HepG2 (cell line): Measurements from ENCODE around the gene RAPGEFL1.

Source experiments
- MAFK ChIP-seq, 2 experiments: IDR thresholded peaks in 1 of 2; conservative IDR thresholded peaks in 1 of 2; 2 replicates each; pipeline ENCODE4 v1.6.1; 2011; ENCODE audit warnings: improper control_type of control experiment in 2 of 2, low read length in 2 of 2
- NFE2L2 ChIP-seq: fragments of 150-350 bp; IDR thresholded peaks from 2 replicates; pipeline ENCODE4 v1.6.1; 2014; ENCODE audit warnings: low read length
- POLR2AphosphoS2 ChIP-seq: IDR thresholded peaks from 2 replicates; pipeline ENCODE4 v1.6.1; 2011; ENCODE audit warnings: low read depth, low read length, improper control_type of control experiment
- TF ChIP-seq, protein P1 (sequence below): sonication (generic); formaldehyde crosslinking; conservative IDR thresholded peaks from 2 replicates; pipeline ENCODE4 v1.8.1; 2023; ENCODE audit warnings: missing genetic modification reagents
- TF ChIP-seq, protein P2 (sequence below): sonication (generic); formaldehyde crosslinking; IDR thresholded peaks from 2 replicates; pipeline ENCODE4 v1.5.0; 2020; ENCODE audit warnings: mild to moderate bottlenecking, missing genetic modification reagents, moderate library complexity

DNA sequence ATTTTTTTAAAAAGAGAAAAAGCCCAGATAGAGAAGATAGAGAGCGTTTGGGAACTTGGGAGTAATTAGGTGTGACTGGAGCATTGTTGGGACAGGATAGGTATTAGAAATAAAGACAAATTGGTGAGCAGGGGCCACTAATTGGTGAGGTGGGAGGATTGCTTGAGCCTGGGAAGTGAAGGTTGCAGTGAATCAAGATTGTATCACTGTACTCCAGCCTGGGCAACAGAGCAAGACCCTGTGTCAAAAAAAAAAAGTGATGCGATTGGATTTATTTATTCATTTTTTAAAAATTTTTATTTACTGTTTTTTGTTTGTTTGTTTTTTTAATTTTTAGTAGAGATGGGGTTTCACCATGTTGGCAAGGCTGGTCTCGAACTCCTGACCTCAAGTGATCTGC, 31.8 kb upstream of the RAPGEFL1 start:
- TF ChIP-seq, protein P1, sequence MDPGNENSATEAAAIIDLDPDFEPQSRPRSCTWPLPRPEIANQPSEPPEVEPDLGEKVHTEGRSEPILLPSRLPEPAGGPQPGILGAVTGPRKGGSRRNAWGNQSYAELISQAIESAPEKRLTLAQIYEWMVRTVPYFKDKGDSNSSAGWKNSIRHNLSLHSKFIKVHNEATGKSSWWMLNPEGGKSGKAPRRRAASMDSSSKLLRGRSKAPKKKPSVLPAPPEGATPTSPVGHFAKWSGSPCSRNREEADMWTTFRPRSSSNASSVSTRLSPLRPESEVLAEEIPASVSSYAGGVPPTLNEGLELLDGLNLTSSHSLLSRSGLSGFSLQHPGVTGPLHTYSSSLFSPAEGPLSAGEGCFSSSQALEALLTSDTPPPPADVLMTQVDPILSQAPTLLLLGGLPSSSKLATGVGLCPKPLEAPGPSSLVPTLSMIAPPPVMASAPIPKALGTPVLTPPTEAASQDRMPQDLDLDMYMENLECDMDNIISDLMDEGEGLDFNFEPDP (CRISPR knock-in tag) = no peak
- TF ChIP-seq POLR2AphosphoS2 = no peak
- TF ChIP-seq NFE2L2 = no peak
- TF ChIP-seq, protein P2, sequence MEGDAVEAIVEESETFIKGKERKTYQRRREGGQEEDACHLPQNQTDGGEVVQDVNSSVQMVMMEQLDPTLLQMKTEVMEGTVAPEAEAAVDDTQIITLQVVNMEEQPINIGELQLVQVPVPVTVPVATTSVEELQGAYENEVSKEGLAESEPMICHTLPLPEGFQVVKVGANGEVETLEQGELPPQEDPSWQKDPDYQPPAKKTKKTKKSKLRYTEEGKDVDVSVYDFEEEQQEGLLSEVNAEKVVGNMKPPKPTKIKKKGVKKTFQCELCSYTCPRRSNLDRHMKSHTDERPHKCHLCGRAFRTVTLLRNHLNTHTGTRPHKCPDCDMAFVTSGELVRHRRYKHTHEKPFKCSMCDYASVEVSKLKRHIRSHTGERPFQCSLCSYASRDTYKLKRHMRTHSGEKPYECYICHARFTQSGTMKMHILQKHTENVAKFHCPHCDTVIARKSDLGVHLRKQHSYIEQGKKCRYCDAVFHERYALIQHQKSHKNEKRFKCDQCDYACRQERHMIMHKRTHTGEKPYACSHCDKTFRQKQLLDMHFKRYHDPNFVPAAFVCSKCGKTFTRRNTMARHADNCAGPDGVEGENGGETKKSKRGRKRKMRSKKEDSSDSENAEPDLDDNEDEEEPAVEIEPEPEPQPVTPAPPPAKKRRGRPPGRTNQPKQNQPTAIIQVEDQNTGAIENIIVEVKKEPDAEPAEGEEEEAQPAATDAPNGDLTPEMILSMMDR (CRISPR knock-in tag) = no peak
- TF ChIP-seq MAFK (conservative IDR thresholded peaks at IDR 0.05 in 1 of 2, IDR thresholded peaks at IDR 0.05 in 1 of 2; ENCODE audit: low read length in 2 of 2) = no peak
